ENCODE measurements around the gene LTN1. TPM values are rescaled to one million over a fixed set of nuclear protein-coding genes. Genes with fewer than 3 reads are reported as not detected.

Gene LTN1
- polyA plus RNA-seq, 1 of the 3 experiments (the other 2 are of a cell fraction): 3.2 TPM

GRCh38 chr21:29002442-29003144 lies 9.9 kb upstream of the LTN1 start (continued):
- TF ChIP-seq SIN3A (IDR thresholded peaks at IDR 0.05; ENCODE audit: borderline replicate concordance, low read depth, low read length): peak; percentile 78
- TF ChIP-seq REST (IDR thresholded peaks at IDR 0.05; ENCODE audit: low read depth, low read length): no peak
- TF ChIP-seq CHD2 (IDR thresholded peaks at IDR 0.05; ENCODE audit: low read length, partially characterized antibody): peak; percentile 89
- TF ChIP-seq FOSL2 (IDR thresholded peaks at IDR 0.05; ENCODE audit: borderline replicate concordance, low read depth): no peak
- peak; percentile 98 for TF ChIP-seq MXI1 (IDR thresholded peaks at IDR 0.05; ENCODE audit: low read depth, low read length)
- TF ChIP-seq TAF1 (IDR thresholded peaks at IDR 0.05; ENCODE audit: borderline replicate concordance, low read depth, low read length): peak; percentile 93
- TF ChIP-seq GABPA (IDR thresholded peaks at IDR 0.05; ENCODE audit: low read depth): peak; percentile 88

DNA sequence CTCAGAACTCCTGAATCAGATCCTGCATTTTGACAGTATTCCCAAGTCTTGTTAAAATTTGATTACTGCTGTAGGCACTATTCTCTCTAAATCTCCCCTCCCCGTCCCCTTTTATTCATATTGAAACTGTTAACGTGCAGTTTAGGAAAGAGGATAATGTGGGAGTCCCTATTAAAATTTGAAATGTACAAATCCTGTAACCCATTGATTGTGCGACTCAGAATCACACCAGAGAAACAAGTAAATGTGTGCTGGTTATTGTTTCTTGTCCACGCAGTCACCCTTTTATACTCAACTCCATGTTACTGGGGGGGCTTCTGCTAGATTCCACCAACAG lies 584 bp upstream of the LTN1 start:
- POLR2A ChIA-PET: interaction anchor here (1.0 to 2.5 kb wide), 4 partner anchors 9 to 32 kb away, joined by 3 to 27 read pairs (median 9); partner anchors contain the start of gene USP16
- Histone ChIP-seq H2AFZ (ENCODE audit: low read depth) (peak overlapping the region; percentile 79), H3K27me3 (ENCODE audit: insufficient read depth) (no peaks in the 10 kb centered on the region), H3K4me3 (ENCODE audit: low read depth in 2 of 2, low read length in 1 of 2) (peak overlapping the region; percentile 89 to 91), H3K79me2 (ENCODE audit: insufficient read depth) (peaks cover 44% of the 10 kb centered on the region), H3K4me1 (ENCODE audit: control insufficient read depth in 1 of 2, insufficient read depth in 2 of 2, low read depth in 1 of 2, low read length in 1 of 2) (peaks cover 0 to 20% of the 10 kb centered on the region in 2 experiments; a peak in 2 of 4 replicates), H3K27ac (ENCODE audit: low read depth in 2 of 2, low read length in 1 of 2) (peak overlapping the region; percentile 82 to 83), H3F3A (replicated peaks; ENCODE audit: insufficient read depth) (peaks cover 7% of the 10 kb centered on the region), H3K9ac (peak overlapping the region; percentile 60), H3K9me3 (no peaks in the 10 kb centered on the region), H3K36me3 (replicated peaks in 1 of 2; ENCODE audit: control insufficient read depth in 1 of 2, insufficient read depth in 2 of 2, low read length in 1 of 2) (no peaks in the 10 kb centered on the region), H3K9me2 (no peaks in the 10 kb centered on the region), H3K4me2 (peak overlapping the region; percentile 75), H4K20me1 (ENCODE audit: insufficient read depth) (no peaks in the 10 kb centered on the region)
- peak; percentile 15 for DNase-seq
- 20% methylated on average over 4 of the region's 4 CpGs for WGBS (ENCODE audit: low lambda C conversion rate)
- no peak for TF ChIP-seq RFX5 (IDR thresholded peaks at IDR 0.05; ENCODE audit: low read length)
- TF ChIP-seq IRF3 (IDR thresholded peaks at IDR 0.05; ENCODE audit: low read depth, low read length): no peak
- TF ChIP-seq JUND (IDR thresholded peaks at IDR 0.05): 0 out of 2 replicates have a peak, but pooled peaks have one; percentile 3
- no peak for TF ChIP-seq MAX (IDR thresholded peaks at IDR 0.05; ENCODE audit: low read depth)
- no peak for TF ChIP-seq NFIC (IDR thresholded peaks at IDR 0.05; ENCODE audit: borderline replicate concordance)
- TF ChIP-seq, protein P1, sequence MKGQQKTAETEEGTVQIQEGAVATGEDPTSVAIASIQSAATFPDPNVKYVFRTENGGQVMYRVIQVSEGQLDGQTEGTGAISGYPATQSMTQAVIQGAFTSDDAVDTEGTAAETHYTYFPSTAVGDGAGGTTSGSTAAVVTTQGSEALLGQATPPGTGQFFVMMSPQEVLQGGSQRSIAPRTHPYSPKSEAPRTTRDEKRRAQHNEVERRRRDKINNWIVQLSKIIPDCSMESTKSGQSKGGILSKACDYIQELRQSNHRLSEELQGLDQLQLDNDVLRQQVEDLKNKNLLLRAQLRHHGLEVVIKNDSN (IDR thresholded peaks at IDR 0.05; ENCODE audit: borderline replicate concordance, low read depth): no peak
- TF ChIP-seq POLR2AphosphoS5 (IDR thresholded peaks at IDR 0.05; ENCODE audit: low read depth, low read length): no peak; the same call in 1 of the 2 replicates
- CTCF ChIA-PET: no interaction called here

Data from SK-N-SH (cell line).